Liver (tissue), 2 donors: ENCODE results near the gene PAK2.
"Not testable (repeated sequence)": the region's sequence is repeated elsewhere in the genome, so short reads cannot be mapped to it uniquely, and the experiment has no call there.

ENCODE experiments used
- CTCF ChIP-seq: fragments of 150-350 bp; IDR thresholded peaks from 2 replicates; pipeline ENCODE4 v1.5.1; 2017; ENCODE audit warnings: improper control_type of control experiment, low read depth, low read length; ENCODE audit not compliant: missing input control
- YY1 ChIP-seq: IDR thresholded peaks from 2 replicates; pipeline ENCODE4 v1.6.1; 2016; ENCODE audit warnings: antibody characterized with exemption, mild to moderate bottlenecking
- ZBTB33 ChIP-seq: IDR thresholded peaks from 2 replicates; pipeline ENCODE4 v1.6.1; 2016; ENCODE audit warnings: antibody characterized with exemption
- donor health status: healthy.

GRCh38 chr3:196717162-196717561 is 22.5 kb upstream of the PAK2 start:
- not testable (repeated sequence) for TF ChIP-seq YY1, CTCF, ZBTB33
